Upper lobe of left lung (tissue), 6 donors: Measurements from ENCODE around the gene SFXN5. TPM values are rescaled to one million over a fixed set of nuclear protein-coding genes. Genes with fewer than 3 reads are reported as not detected.

Source experiments
- ATAC-seq, 2 donors: fragments of 200-7000 bp; cut with Tn5 transposase; one replicate each; pipeline ENCODE4 v1.9.1; 2022; ENCODE audit warnings: mild to moderate bottlenecking in 2 of 2, moderate library complexity in 2 of 2; ENCODE audit not compliant: low FRiP score in 2 of 2
- DNase-seq, 2 donors: peaks; one replicate each; pipeline ENCODE4 v3.0.0-alpha.2; 2019 to 2020
- H3K27ac ChIP-seq, 4 donors: fragments of 200-600 bp; sonication (generic); one replicate each; pipeline ENCODE4 v1.5.1; 2016 to 2019
- H3K27me3 ChIP-seq, 4 donors: fragments of 200-600 bp; sonication (generic); one replicate each; pipeline ENCODE4 v1.5.1; 2017 to 2019
- H3K36me3 ChIP-seq, 4 donors: fragments of 200-600 bp; sonication (generic); one replicate each; pipeline ENCODE4 v1.5.1; 2016 to 2019
- H3K4me1 ChIP-seq, 4 donors: fragments of 200-600 bp; sonication (generic); one replicate each; pipeline ENCODE4 v1.5.1; 2018 to 2019
- H3K4me3 ChIP-seq, 4 donors: fragments of 200-600 bp; sonication (generic); one replicate each; pipeline ENCODE4 v1.5.1; 2017 to 2019; ENCODE audit warnings: mild to moderate bottlenecking in 2 of 4, moderate library complexity in 1 of 4
- H3K9me3 ChIP-seq, 4 donors: fragments of 200-600 bp; sonication (generic); one replicate each; pipeline ENCODE4 v1.5.1; 2018 to 2019
- EP300 ChIP-seq, 4 donors: sonication (generic); formaldehyde crosslinking; IDR thresholded peaks; one replicate each; pipeline ENCODE4 v1.5.1; 2017; ENCODE audit warnings: antibody characterized with exemption in 4 of 4, control low read depth in 2 of 4
- POLR2A ChIP-seq, 4 donors: fragments of 450-650 bp; IDR thresholded peaks; one replicate each; pipeline ENCODE4 v1.5.1; 2016 to 2017; ENCODE audit warnings: antibody characterized with exemption in 4 of 4, mild to moderate bottlenecking in 2 of 4
- POLR2AphosphoS5 ChIP-seq, 2 donors: sonication (generic); formaldehyde crosslinking; IDR thresholded peaks; one replicate each; pipeline ENCODE4 v1.5.1; 2017; ENCODE audit warnings: antibody characterized with exemption in 2 of 2
- WGBS, 2 donors: methylation state at CpG; one replicate each; pipeline ENCODE4 v1.1.5; 2017 to 2018; 5-methylcytosine and 5-hydroxymethylcytosine counted together
- total RNA-seq, 6 donors: library from RNA; depleted of rRNA in 4 of 6; stranded (reverse); fragments of >200 nt in 4 of 6; gene quantifications; one replicate each; pipeline versions ENCODE4 v1.1.0 to v1.2.1, GENCODE V29; 2016 to 2021
- TF ChIP-seq, protein P1 (sequence below), 6 experiments: fragments of 450-650 bp in 4 of 6; fragments of 200-600 bp in 2 of 6; sonication (generic) in 2 of 6; IDR thresholded peaks; one replicate each; pipeline ENCODE4 v1.5.1; 2016 to 2019; ENCODE audit warnings: antibody characterized with exemption in 6 of 6
- donor health status: DM: no; HTN: no; CAD: no; lungs with moderate emphysema.
- donor health status: DM: no; HTN: yes; CAD: no; lungs with severe emphysema.

Gene SFXN5
- total RNA-seq, 6 donors from 2014 or later: 10.8 to 44.0 (median 13.7) TPM

GRCh38 chr2:73114273-73114867 lies 42.9 kb upstream of the SFXN5 start:
- no peak for ATAC-seq
- DNase-seq: no peak
- H3K4me1 ChIP-seq: peaks cover 18 to 33% (median 23%) of the 10 kb centered on the region in 4 donors
- H3K27ac ChIP-seq: no peak overlapping the region
- 88 to 92% methylated on average over 4 of the region's 4 CpGs for WGBS, 2 donors
- H3K27me3 ChIP-seq: peaks cover 0 to 4% (median 0%) of the 10 kb centered on the region in 4 donors
- TF ChIP-seq EP300 (IDR thresholded peaks at IDR 0.05): no peak
- TF ChIP-seq, protein P1, sequence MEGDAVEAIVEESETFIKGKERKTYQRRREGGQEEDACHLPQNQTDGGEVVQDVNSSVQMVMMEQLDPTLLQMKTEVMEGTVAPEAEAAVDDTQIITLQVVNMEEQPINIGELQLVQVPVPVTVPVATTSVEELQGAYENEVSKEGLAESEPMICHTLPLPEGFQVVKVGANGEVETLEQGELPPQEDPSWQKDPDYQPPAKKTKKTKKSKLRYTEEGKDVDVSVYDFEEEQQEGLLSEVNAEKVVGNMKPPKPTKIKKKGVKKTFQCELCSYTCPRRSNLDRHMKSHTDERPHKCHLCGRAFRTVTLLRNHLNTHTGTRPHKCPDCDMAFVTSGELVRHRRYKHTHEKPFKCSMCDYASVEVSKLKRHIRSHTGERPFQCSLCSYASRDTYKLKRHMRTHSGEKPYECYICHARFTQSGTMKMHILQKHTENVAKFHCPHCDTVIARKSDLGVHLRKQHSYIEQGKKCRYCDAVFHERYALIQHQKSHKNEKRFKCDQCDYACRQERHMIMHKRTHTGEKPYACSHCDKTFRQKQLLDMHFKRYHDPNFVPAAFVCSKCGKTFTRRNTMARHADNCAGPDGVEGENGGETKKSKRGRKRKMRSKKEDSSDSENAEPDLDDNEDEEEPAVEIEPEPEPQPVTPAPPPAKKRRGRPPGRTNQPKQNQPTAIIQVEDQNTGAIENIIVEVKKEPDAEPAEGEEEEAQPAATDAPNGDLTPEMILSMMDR (IDR thresholded peaks at IDR 0.05): no peak
- no peak for TF ChIP-seq POLR2AphosphoS5 (IDR thresholded peaks at IDR 0.05)
- no peak for TF ChIP-seq POLR2A (IDR thresholded peaks at IDR 0.05)
- no peaks in the 10 kb centered on the region for H3K36me3 ChIP-seq
- H3K4me3 ChIP-seq: no peak overlapping the region
- no peaks in the 10 kb centered on the region for H3K9me3 ChIP-seq

- ATAC-seq: peak; percentile 87 to 93
- TF ChIP-seq EP300 (IDR thresholded peaks at IDR 0.05): no peak
- TF ChIP-seq POLR2AphosphoS5 (IDR thresholded peaks at IDR 0.05): peak in 1 of 2 donors; percentile 51
- TF ChIP-seq POLR2A (IDR thresholded peaks at IDR 0.05): peak in 3 of 4 donors; percentile 11 to 45 (median 32)
- TF ChIP-seq, protein P1 (IDR thresholded peaks at IDR 0.05): peak in 2 of 6 experiments; percentile 8 to 12
- H3K9me3 ChIP-seq: no peaks in the 10 kb centered on the region
- peak; percentile 87 to 96 for DNase-seq
- WGBS, 2 donors: 7 to 9% methylated on average over 15 to 20 of the region's 93 CpGs
- H3K4me3 ChIP-seq: peak within 1 kb of the TSS; percentile 69 to 74 (median 72)
- H3K4me1 ChIP-seq: peaks cover 18 to 33% (median 23%) of the 10 kb centered on the region in 4 donors
- H3K36me3 ChIP-seq: no peaks in the 10 kb centered on the region
- peak within 1 kb of the TSS; percentile 80 to 89 (median 86) for H3K27ac ChIP-seq
- H3K27me3 ChIP-seq: peaks cover 0 to 4% (median 0%) of the 10 kb centered on the region in 4 donors
Measured at GRCh38 chr2:73112913-73113854, 41.7 kb upstream of the SFXN5 start, which contains the start of gene RAB11FIP5. Gene RAB11FIP5, minus strand, starts transcription at chr2:73112948. Its CDS starts 171 bp downstream, at chr2:73112777.

DNA sequence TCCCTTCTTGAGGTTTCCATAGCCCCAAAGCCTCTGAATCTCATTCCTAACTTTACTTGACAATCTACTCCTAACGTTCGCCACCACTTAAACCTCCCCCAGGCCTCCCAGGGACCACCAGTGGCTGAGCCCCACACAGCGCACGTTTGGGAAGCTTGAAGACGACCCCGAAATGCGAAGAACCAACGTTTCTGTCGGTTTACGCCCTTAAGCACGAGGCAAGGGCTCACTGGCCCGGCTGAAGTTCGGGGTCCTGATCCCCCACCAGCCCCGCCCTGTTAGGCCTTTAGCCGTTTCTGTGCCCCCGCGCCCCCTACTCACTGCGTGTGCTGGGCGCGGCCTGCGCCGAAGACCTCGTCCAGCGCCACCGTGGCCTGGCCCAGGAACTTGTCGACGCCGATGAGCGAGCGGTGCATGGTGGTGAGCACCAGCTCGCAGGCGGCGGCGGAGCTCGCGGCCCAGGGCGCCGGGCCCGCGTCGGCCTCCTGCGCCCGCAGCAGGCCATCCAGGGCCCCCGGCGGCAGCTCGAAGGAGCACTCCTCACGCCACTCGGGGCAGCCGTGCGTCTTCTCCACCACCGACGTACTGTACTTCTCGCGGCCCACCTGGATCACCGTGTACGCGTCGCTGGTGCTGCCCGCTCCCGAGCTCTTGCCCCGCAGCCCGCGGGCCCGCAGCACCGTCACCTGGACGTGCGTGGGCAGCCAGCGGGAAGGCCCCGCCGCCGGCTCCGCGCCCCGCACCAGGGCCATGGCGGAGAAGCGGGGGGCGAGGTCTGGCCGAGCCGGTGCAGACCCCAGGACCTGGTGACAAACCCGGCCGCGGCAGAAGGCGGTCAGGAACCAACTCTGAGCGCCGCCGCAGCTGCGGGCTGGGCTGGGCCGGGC lies 40.8 kb upstream of the SFXN5 start:
- ATAC-seq (peak in 1 of 2 donors; percentile 51), DNase-seq (peak; percentile 27 to 89)
- TF ChIP-seq, protein P1 (IDR thresholded peaks at IDR 0.05): peak in 2 of 6 experiments; percentile 30 to 31
- TF ChIP-seq EP300 (IDR thresholded peaks at IDR 0.05): no peak
- peak in 3 of 4 donors; percentile 13 to 63 (median 53) for TF ChIP-seq POLR2A (IDR thresholded peaks at IDR 0.05)
- H3K27me3 ChIP-seq: peaks cover 0 to 4% (median 0%) of the 10 kb centered on the region in 4 donors
- H3K9me3 ChIP-seq: no peaks in the 10 kb centered on the region
- H3K36me3 ChIP-seq: no peaks in the 10 kb centered on the region
- WGBS, 2 donors: 3 to 10% methylated on average over 7 to 76 of the region's 88 CpGs
- H3K4me3 ChIP-seq: peak overlapping the region; percentile 69 to 74 (median 72)
- peak overlapping the region; percentile 65 to 88 (median 84) for H3K27ac ChIP-seq
- peaks cover 22 to 39% (median 29%) of the 10 kb centered on the region in 4 donors for H3K4me1 ChIP-seq
